K562 (cell line): ENCODE results near the gene MFSD12. TPM values are rescaled to one million over a fixed set of nuclear protein-coding genes. Genes with fewer than 3 reads are reported as not detected.

ENCODE experiments used
- ATAC-seq: fragments of 200-7000 bp; cut with Tn5 transposase; 3 replicates; pipeline ENCODE4 v1.9.1; 2020; ENCODE audit warnings: moderate library complexity
- BruUV-seq: library from RNA; stranded (reverse); fragments of 400-500 nt; replicated peaks from 2 replicates; lab custom pipeline; 2021; lab: Mats Ljungman, UMichigan
- CTCF ChIA-PET: fragments of 300-600 bp; formaldehyde crosslinking; extraction: SDS; loops from one replicate; lab custom pipeline; 2021; ENCODE audit warnings: low intra/inter-chr PET ratio; lab: Yijun Ruan, JAX
- POLR2A ChIA-PET: fragments of 300-600, 350-650 bp; sonication (Branson Sonifier 250); formaldehyde crosslinking; extraction: SDS; loops from one replicate; lab custom pipeline; 2021; ENCODE audit warnings: antibody characterized with exemption, inconsistent platforms; lab: Yijun Ruan, JAX
- DNase-seq, 4 experiments: peaks; one replicate each; pipeline versions ENCODE4 v3.0.0 to v3.0.0-alpha.2; 2011 to 2018; ENCODE audit warnings: low spot score in 3 of 4, mixed read lengths in 3 of 4; ENCODE audit errors: extremely low read depth in 1 of 4
- FAIRE-seq: peaks from 2 replicates; lab custom pipeline; 2011; peaks lifted over from hg19 to GRCh38; lab: Jason Lieb, UNC
- H2AFZ ChIP-seq: 2 replicates; pipeline ENCODE4 v1.6.0; 2011; ENCODE audit warnings: low read depth, low read length, control low read depth, inconsistent platforms
- H3K27ac ChIP-seq: fragments of 200-600 bp; 3 replicates; pipeline ENCODE4 v1.8.0; 2011; ENCODE audit warnings: low read depth, mild to moderate bottlenecking, control low read depth, inconsistent platforms, low read length, moderate library complexity, mixed read lengths; ENCODE audit errors: extremely low read depth
- H3K27me3 ChIP-seq, 2 experiments: fragments of 300-600 bp in 1 of 2; 2 replicates in 1 of 2; 3 replicates in 1 of 2; pipeline versions ENCODE4 v1.6.0 to v1.8.0; 2011; ENCODE audit warnings: inconsistent platforms in 2 of 2, low read length in 2 of 2, mild to moderate bottlenecking in 1 of 2, mixed read lengths in 1 of 2, moderate library complexity in 1 of 2; ENCODE audit not compliant: control insufficient read depth in 2 of 2, insufficient read depth in 2 of 2
- H3K36me3 ChIP-seq: fragments of 300-600 bp; 3 replicates; pipeline ENCODE4 v1.8.0; 2011; ENCODE audit warnings: mild to moderate bottlenecking, low read length, inconsistent platforms; ENCODE audit not compliant: control insufficient read depth, insufficient read depth
- H3K4me1 ChIP-seq, 2 experiments: fragments of 200-600 bp in 1 of 2; replicated peaks in 1 of 2; 2 replicates in 1 of 2; 3 replicates in 1 of 2; pipeline versions ENCODE4 v1.5.1 to v1.8.0; 2011; ENCODE audit warnings: inconsistent platforms in 2 of 2, low read length in 2 of 2, mild to moderate bottlenecking in 1 of 2, mixed read lengths in 1 of 2, moderate library complexity in 1 of 2; ENCODE audit not compliant: control insufficient read depth in 2 of 2, insufficient read depth in 2 of 2
- H3K4me2 ChIP-seq: 2 replicates; pipeline ENCODE4 v1.6.1; 2011; ENCODE audit warnings: low read length, control low read depth, inconsistent platforms, mixed read lengths; ENCODE audit not compliant: insufficient read depth
- H3K4me3 ChIP-seq: fragments of 200-600 bp; sonication (generic), shearing (Covaris generic); 2 replicates; pipeline ENCODE4 v1.5.1; 2016; ENCODE audit warnings: control low read depth, inconsistent platforms
- H3K79me2 ChIP-seq: fragments of 200-600 bp; 3 replicates; pipeline ENCODE4 v1.8.0; 2011; ENCODE audit warnings: low read length, inconsistent platforms; ENCODE audit not compliant: control insufficient read depth, insufficient read depth
- H3K9ac ChIP-seq, 2 experiments: 2 replicates each; pipeline versions ENCODE4 v1.6.0 to v1.6.1; 2011; ENCODE audit warnings: low read depth in 2 of 2, low read length in 2 of 2, control low read depth in 1 of 2, inconsistent platforms in 1 of 2, mild to moderate bottlenecking in 1 of 2, mixed read lengths in 1 of 2; ENCODE audit not compliant: insufficient read depth in 1 of 2
- H3K9me1 ChIP-seq: one replicate; pipeline ENCODE4 v1.6.0; 2011; ENCODE audit warnings: inconsistent platforms, mild to moderate bottlenecking, low read length, moderate library complexity; ENCODE audit not compliant: control insufficient read depth, insufficient read depth
- H3K9me3 ChIP-seq: replicated peaks from 2 replicates; pipeline ENCODE4 v1.5.1; 2011; ENCODE audit warnings: low read depth, low read length, inconsistent platforms; ENCODE audit not compliant: control insufficient read depth, insufficient read depth
- H4K20me1 ChIP-seq: replicated peaks from 2 replicates; pipeline ENCODE4 v1.6.1; 2011; ENCODE audit warnings: low read length, inconsistent platforms, mixed read lengths; ENCODE audit not compliant: control insufficient read depth, insufficient read depth
- GTF2A2 ChIP-seq: IDR thresholded peaks from 2 replicates; pipeline ENCODE4 v1.6.1; 2016; ENCODE audit warnings: mild to moderate bottlenecking, missing genetic modification characterization, missing compliant biosample characterization
- HSF4 ChIP-seq: fragments of 250-450 bp; sonication (Bioruptor Pico); IDR thresholded peaks from 2 replicates; pipeline ENCODE4 v2.1.2; 2022; ENCODE audit warnings: mild to moderate bottlenecking, moderate library complexity, borderline replicate concordance
- NFATC3 ChIP-seq: fragments of 450-650 bp; IDR thresholded peaks from 2 replicates; pipeline ENCODE4 v1.6.1; 2017; ENCODE audit warnings: mild to moderate bottlenecking
- POLR2G ChIP-seq: fragments of 200-400 bp; formaldehyde crosslinking; IDR thresholded peaks from 2 replicates; pipeline ENCODE4 v1.6.1; 2017; ENCODE audit warnings: low read depth, mild to moderate bottlenecking, antibody characterized with exemption, low read length, moderate library complexity
- RBFOX2 ChIP-seq: fragments of 200-400 bp; formaldehyde crosslinking; IDR thresholded peaks from 2 replicates; pipeline ENCODE4 v1.6.1; 2017; ENCODE audit warnings: low read depth, mild to moderate bottlenecking, low read length, moderate library complexity
- WGBS: fragments of 100-300 bp; shearing (Covaris generic); methylation state at CpG from one replicate; pipeline ENCODE4 v1.1.6; 2016; ENCODE audit warnings: low coverage, mixed read lengths; ENCODE audit not compliant: insufficient coverage; ENCODE audit errors: missing lambda C conversion rate; 5-methylcytosine and 5-hydroxymethylcytosine counted together
- in situ Hi-C: fragments of 300-500 bp; cut with MboI; formaldehyde crosslinking; loops from 4 replicates; pipeline ENCODE4 v1.15.0; 2018; ENCODE audit warnings: inconsistent platforms, mixed read lengths
- intact Hi-C: fragments of 100-400 bp; cut with micrococcal nuclease; formaldehyde crosslinking; loops from 2 replicates; pipeline ENCODE4 v1.14.2; 2022
- polyA plus RNA-seq, 8 experiments: library from polyadenylated mRNA; depleted of rRNA in 4 of 8; stranded (reverse) in 5 of 8; unstranded in 3 of 8; fragments of >200 nt; fragmentation: Nextera tagmentation in 2 of 8; fragmentation: Illumina TruSeq in 1 of 8; extraction: Ambion mirVana in 2 of 8; extraction: Trizol in 1 of 8; gene quantifications; 2 replicates each; pipeline versions ENCODE4 v1.2.1 to v1.2.3, GENCODE V29; 2011 to 2014; ENCODE audit warnings: inconsistent platforms in 1 of 8, missing spikeins in 1 of 8
- total RNA-seq, 7 experiments: library from RNA; depleted of rRNA in 6 of 7; stranded (reverse); fragments of >200 nt in 6 of 7; fragmentation: Illumina TruSeq in 2 of 7; extraction: Trizol in 2 of 7; gene quantifications; 2 replicates each; pipeline versions ENCODE4 v1.2.1 to v1.2.3, GENCODE V29; 2011 to 2021; ENCODE audit warnings: low replicate concordance in 1 of 7
- TF ChIP-seq, protein P1 (sequence below): fragments of 450-650 bp; IDR thresholded peaks from 2 replicates; pipeline ENCODE4 v1.6.1; 2014; ENCODE audit warnings: low read depth, mild to moderate bottlenecking, moderate library complexity, borderline replicate concordance
- TF ChIP-seq, protein P2 (sequence below), 2 experiments: fragments of 450-650 bp in 1 of 2; sonication (generic) in 1 of 2; formaldehyde crosslinking in 1 of 2; IDR thresholded peaks in 1 of 2; conservative IDR thresholded peaks in 1 of 2; 2 replicates each; pipeline versions ENCODE4 v1.6.1 to v1.8.1; 2016 to 2023; ENCODE audit warnings: mild to moderate bottlenecking in 2 of 2, moderate library complexity in 2 of 2, inconsistent platforms in 1 of 2, missing genetic modification reagents in 1 of 2

Gene MFSD12
- total and polyA plus RNA-seq, 9 of the 15 experiments (the other 6 are each of a cell fraction or from before 2014, with no cell fraction given): 0.69 to 112 (median 31.8) TPM

- Histone ChIP-seq H3K36me3 (peaks cover 3% of the 10 kb centered on the region; the same call in 1 of the 3 replicates), H3K9me3 (peaks cover 14% of the 10 kb centered on the region), H3K4me1 (peaks cover 0 to 31% of the 10 kb centered on the region in 2 experiments; a peak in 2 of 5 replicates), H2AFZ (no peak overlapping the region), H3K9ac (no peak overlapping the region), H3K27ac (no peak overlapping the region), H4K20me1 (no peaks in the 10 kb centered on the region), H3K27me3 (no peaks in the 10 kb centered on the region), H3K79me2 (no peaks in the 10 kb centered on the region), H3K4me2 (no peak overlapping the region), H3K9me1 (no peaks in the 10 kb centered on the region), H3K4me3 (no peak overlapping the region)
- no TSS peak for BruUV-seq
- FAIRE-seq (no peak), DNase-seq (no peak), ATAC-seq (no peak)
- no peak for TF ChIP-seq HSF4 (CRISPR knock-in tag)
- TF ChIP-seq RBFOX2: 0 out of 2 replicates have a peak, but pooled peaks have one; percentile 19
- TF ChIP-seq GTF2A2 (tag): no peak
- TF ChIP-seq, protein P1, sequence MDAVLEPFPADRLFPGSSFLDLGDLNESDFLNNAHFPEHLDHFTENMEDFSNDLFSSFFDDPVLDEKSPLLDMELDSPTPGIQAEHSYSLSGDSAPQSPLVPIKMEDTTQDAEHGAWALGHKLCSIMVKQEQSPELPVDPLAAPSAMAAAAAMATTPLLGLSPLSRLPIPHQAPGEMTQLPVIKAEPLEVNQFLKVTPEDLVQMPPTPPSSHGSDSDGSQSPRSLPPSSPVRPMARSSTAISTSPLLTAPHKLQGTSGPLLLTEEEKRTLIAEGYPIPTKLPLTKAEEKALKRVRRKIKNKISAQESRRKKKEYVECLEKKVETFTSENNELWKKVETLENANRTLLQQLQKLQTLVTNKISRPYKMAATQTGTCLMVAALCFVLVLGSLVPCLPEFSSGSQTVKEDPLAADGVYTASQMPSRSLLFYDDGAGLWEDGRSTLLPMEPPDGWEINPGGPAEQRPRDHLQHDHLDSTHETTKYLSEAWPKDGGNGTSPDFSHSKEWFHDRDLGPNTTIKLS: peak; percentile 11; the same call in 1 of the 2 replicates
- TF ChIP-seq, protein P2, sequence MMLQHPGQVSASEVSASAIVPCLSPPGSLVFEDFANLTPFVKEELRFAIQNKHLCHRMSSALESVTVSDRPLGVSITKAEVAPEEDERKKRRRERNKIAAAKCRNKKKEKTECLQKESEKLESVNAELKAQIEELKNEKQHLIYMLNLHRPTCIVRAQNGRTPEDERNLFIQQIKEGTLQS (IDR thresholded peaks at IDR 0.05): no peak
- TF ChIP-seq, protein P2 (CRISPR knock-in tag; conservative IDR thresholded peaks at IDR 0.05): no peak
- TF ChIP-seq NFATC3: no peak
- 0 out of 2 replicates have a peak, but pooled peaks have one; percentile 16 for TF ChIP-seq POLR2G
- ChIA-PET CTCF (no interaction called here), POLR2A (interaction anchor here (0.7 to 1.3 kb wide), 4 partner anchors 13 to 1570 kb away, joined by 3 to 4 read pairs (median 3); no protein-coding TSS in a partner anchor)
- in situ Hi-C loops (no loop called here), intact Hi-C loops (no loop called here)
- 92% methylated on average over 14 of the region's 22 CpGs for WGBS
Measured at GRCh38 chr19:3589949-3590348, 32.6 kb upstream of the MFSD12 start.
